Activated CD8-positive, alpha-beta memory T cell treated with anti-CD3 and anti-CD28 coated beads, Interleukin-2, amount 50 U/mL, for 4 hours (primary cell): ENCODE data around the gene FIGLA.

Experiments used
- DNase-seq: peaks from one replicate; pipeline ENCODE4 v3.0.0-alpha.2; 2020

Gene FIGLA

DNA sequence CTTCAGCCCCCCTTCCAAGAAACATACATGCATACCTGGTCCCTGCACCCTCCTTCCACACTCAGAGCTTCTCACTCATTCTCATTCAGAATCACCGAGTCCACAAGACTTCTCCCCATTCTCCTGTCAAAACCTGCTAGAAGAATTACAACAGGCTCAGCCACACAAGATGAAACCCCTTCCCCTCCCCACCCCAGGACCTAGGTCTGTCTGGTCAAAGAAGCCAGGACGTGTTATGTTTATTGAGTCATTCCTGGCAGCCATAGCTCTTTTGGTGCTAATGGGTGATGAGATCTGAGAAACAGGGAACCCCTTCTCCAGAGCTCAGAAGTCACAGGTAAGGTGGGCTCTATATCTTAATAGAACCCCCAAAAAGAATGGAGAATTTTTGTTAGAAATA lies 21.0 kb downstream of the FIGLA start:
- DNase-seq, result no peak

GRCh38 chr2:70768590-70769085 lies 21.8 kb downstream of the FIGLA start:
- no peak for DNase-seq

GRCh38 chr2:70767699-70768589 lies 22.5 kb downstream of the FIGLA start, which contains the start of gene ADD2:
TSS of gene ADD2 (minus strand) at chr2:70768200. CDS start at chr2:70706408, 61,792 bp downstream.
- peak; percentile 46 for DNase-seq

- peak; percentile 17 for DNase-seq
These were observed 23.3 kb downstream of the FIGLA start for GRCh38 chr2:70767079-70767698.

DNA sequence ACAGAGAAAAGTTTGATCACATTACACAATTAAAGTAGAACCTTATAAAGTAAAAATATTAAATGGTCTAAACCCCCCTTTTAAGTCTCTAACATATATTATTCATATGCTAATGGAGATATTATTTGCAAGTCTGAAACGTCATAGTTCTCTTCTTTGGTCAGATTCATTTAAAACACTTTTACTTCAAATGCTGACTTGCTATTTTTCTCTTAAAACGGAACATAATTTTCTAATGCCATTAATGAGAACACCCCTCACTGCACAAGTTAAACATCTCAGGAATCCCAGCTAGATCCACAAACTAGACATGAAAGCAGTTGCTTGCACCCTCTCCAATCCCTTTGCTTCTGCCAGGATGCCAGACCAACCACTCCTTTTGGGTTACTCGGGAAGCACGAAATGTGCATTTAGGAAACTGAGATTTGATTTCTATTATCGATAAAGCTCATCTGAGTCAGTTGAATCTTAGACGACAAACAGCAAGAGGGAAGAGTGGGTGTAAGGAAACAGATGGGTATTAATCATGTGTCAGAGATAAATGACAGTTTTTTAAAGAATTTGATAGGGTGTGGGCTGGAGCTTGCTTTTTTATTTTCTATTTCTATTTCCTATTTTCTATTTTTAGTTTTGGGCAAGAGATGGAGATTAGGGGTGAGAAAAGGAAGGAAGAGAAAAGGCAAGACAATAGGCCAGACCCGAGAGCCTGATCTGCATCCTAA lies 23.9 kb downstream of the FIGLA start:
- DNase-seq, result no peak

DNA sequence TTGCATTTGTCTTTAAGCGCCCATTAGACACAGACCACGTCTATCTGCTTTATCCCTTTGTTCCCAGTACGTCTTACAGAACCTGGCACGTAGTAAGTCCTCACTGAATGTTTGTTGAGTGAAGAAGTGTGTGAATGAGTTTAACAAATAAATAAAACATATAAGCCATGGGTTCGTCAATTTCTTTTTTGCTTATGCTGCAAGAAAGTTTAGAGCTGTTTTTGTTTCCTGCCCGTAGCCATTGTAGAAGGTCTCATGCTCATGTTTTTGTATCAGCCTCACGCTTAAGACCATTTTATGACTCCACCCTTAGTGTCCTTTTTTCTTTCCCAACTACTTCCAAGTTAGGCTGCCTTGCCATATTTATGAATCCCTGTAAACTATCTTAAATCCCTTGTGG lies 24.9 kb downstream of the FIGLA start:
- no peak for DNase-seq

- no peak for DNase-seq
These were observed 31.0 kb downstream of the FIGLA start for GRCh38 chr2:70759446-70759845.

DNA sequence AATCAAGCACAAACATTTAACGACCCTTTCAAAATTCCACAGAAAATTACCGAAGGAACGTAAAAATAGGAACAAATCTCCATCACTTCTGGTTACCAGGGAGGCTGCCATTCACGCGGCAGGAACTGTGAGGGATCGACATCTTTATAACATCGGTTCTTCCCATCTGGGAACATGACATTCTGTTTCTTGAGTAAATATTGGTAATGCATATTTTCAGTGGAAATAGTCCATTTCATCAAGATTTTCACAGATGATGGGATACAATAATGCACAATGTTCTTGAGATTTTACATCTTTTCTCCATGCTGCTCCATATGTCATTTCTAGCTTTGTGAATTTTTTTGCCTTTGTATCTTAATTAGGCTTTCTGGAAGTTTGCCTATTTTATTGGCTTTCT lies 32.5 kb downstream of the FIGLA start:
- no peak for DNase-seq

DNA sequence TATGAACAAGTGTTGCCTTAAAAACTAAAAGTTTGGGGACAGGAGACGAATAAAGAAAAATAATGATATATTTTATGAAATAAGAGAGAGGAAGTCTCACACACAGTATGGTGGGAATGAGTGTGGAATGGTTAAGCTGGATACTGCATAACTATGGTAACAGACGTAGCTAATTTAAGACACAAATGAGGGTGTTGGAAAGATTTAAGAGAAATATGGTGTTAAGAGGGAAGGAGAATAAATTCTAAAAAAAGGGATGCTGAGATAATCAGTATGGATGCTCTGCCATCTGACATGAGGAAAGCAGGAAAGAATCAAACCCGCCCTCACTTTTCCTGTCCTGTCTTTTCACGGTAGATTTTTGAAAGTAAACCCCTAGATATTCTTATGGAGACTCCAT lies 33.1 kb downstream of the FIGLA start:
- no peak for DNase-seq

- DNase-seq, result no peak
These were observed 34.3 kb downstream of the FIGLA start for GRCh38 chr2:70756128-70756527.

GRCh38 chr2:70753902-70754301 lies 36.5 kb downstream of the FIGLA start:
- no peak for DNase-seq

- DNase-seq, result no peak
These were observed 37.4 kb downstream of the FIGLA start for GRCh38 chr2:70753031-70753430.

DNA sequence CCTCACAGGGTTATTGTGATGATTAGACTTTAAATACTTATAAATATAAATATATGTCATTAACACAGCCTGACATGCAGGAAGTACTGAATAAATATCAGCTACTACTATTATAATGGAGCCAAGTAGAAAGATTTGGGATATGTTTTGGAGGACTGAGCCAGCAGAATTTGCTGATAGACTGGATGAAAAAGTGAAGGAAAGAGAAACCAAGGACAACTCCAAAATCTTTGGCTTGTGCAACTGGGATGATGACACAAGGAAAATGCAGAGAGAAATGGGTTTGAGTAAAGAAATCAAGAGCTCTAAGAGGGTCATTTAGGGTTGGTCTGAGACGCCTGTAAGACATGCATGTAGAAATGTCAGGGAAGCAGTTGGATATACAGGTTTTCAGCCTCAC lies 38.0 kb downstream of the FIGLA start:
- DNase-seq, result no peak

DNA sequence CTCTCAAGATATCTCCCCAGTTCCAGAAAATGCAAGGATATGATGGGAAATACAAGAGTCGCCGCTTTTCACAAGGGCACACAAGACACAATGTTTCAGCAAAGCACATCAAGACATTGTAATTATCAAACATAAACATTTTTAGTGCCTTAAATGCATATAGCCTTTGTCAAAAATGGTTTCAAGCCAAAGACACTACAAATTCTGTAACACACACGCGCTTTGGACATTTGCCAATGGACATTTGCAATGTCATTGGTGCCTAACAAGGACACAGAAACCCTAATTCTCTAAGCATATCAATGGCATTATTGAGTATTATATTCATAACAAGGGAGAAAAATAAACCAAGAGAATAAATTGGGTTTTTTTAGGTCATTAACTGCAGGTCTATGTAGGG lies 38.6 kb downstream of the FIGLA start:
- DNase-seq, result no peak

DNA sequence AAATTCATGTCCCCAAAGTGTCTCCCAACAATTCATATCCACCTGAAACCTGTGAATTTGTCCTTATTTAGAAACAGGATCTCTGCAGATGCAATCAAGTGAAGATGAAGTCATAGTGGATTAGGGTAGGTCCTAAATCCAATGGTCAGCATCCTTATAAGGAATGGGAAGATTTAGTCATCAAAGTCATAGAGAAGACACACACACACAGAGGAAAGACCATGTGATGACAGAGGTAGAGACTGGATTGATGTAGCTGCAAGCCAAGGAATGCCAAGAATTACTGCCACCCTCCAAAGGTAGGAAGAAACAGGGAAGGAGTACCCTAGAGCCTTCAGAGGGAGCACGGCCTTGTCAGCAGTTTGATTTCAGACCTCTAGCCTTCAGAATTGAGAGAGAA lies 40.1 kb downstream of the FIGLA start:
- no peak for DNase-seq

DNA sequence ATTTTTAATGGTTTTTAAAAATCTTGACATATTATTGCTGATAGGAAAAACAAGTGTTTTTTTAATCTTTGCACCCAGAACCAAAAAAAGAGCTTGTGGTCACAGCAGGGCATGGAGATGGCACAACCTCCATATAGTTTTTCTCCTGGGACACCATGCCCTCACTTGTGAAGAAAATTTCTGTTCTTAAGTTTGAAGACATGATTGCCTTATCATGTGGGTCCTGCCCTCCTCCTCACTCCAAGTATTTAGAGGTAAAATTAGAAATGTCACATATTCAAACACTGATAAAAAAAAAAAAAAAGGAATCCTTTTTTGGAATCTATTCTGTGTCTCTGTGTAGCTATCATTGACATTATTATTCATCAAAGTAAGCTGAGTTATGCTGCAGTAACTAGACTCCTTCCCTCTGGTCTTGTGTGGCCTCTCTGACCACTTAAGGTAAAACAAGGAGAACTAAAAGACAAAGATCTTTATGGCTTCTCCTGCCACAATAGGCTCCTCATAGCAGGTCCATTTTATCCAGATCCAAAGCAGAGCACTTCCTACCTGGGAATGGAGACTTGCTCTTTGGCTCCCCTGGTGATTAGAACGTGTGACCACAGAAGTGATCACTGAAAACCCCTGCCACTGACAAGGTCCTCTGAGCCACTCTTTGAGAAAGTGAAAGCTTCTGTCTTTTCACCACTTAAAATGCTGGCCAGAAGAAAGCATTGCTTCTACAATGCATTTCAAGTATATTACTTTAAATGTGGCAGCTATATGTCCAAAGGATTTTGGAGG lies 42.2 kb downstream of the FIGLA start:
- DNase-seq, result no peak

GRCh38 chr2:70747284-70747683 lies 43.2 kb downstream of the FIGLA start:
- no peak for DNase-seq

GRCh38 chr2:70746094-70746974 lies 44.1 kb downstream of the FIGLA start:
- no peak for DNase-seq

DNA sequence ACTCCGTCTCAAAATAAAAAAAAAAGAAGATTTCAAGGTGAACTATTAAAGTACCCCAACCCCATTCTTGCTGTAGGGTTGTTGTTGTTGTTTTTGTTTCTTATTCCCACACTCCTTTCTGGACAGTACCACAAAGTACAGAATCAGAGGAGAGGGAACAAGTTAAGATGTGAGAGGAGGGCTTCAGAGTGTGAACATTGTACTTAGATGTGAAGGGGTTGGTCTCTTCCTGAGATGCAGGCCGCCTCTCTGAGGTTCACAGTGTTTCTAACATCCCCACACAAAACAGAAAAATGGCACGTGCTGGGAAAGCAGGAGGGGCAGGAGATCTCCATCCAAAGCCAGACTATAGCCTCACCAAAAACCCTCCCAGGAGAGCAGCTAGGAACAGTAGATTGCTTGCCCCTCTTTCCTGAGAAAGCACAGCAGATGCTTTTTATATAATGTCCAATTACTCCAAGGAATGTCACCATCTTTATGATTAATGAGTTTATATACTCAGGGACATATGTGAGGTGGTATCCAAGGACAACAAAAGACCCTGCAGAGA lies 45.1 kb downstream of the FIGLA start:
- DNase-seq, result no peak

GRCh38 chr2:70744397-70744796 lies 46.0 kb downstream of the FIGLA start:
- DNase-seq, result no peak

- DNase-seq, result no peak
These were observed 46.8 kb downstream of the FIGLA start for GRCh38 chr2:70743677-70744076.
